ENCODE measurements around the gene EGR4.

EGR4 gene

DNA sequence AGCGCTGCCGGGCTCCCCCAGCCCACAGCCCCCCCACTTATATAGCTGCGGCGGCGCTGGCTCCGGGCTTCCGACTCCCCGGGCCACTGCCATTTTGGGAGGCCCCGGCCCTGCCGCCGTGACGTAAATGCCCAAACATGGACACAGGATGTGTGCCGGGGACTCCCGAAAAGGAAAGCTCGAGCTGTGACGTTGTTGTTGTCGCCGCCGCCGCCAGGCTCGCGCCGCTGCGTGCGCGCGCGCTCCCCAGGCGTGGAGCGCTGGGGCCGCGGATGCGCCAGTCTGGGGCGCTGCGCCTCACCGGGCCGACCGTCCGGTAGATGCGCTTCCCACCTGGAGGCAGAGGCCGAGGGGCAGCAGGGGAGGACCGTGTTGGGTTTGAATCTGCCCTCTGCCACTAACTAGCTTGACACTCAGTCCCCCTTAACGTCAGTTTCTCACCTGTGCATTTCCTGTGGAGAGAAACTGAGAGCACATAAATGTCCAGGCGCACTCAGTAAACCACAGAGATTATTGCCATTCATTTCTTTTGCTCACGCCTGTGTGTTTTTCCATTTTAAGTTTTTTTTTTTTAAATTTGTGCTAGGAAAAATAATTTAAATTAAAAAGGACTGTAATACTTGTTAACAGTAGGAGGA, at the start of gene EGR4:
TSS of gene EGR4 (minus strand) at position 15 of the 638 bp plus-strand sequence. CDS start 231 bp downstream, outside the sequence.
- peak in 25 of 51 donors; percentile 27 to 84 (median 54) for DNase-seq

DNA sequence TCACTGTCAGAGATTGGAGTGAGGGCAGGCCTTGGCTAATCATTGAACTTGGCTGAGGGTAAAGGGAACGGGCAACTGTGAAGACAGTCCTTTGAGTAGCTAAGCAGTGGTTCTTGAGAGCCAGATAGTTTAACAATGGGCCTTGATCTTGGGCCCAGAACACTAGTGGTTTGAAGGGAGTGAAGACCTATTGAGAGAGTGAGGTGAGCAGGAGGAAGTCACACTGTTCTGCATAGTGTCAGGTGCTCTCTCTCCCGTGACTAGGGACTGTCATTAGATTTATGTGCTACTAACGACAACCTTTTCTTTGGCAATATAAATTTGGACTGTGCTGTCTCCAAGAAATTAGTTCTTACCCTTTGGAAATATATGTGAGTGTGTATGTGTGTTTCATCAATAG, 47.7 kb upstream of the EGR4 start:
- DNase-seq, result no peak

DNA sequence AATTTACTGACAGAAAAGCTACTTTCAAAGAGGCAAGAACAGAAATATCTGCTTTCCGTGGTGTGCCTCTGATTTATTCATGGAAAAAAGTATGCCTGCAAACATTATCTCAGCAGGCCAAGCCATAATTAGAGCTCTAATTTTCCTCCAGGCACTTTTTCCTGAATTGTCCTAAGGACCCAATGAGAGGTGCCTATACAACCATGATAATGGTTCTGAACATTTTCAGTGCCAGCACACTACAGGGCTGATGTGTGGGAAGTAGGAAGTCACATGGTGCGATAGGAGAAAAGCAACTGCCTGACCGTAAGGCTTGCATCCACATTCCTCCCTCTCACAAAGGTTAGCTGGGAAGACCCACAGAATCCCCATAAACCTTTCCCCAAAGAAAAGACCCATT, 45.9 kb upstream of the EGR4 start:
- no peak for DNase-seq

DNA sequence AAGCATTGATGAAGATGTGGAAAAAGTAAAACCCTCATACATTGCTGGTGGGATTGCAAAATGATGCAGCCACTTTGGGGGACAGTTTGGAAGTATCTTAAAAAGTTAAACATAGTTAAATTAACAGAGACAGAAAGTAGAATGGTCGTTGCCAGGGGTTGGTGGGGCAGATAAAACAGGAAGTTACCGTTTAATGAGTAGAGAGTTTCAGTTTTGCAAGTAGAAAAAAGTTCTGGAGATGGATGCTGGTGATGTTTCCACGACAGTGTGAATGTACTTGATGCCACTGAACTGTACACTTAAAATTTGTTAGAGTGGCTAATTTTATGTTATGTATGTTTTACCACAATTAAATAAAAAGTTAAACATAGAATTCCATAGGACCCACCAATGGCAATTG, 44.5 kb upstream of the EGR4 start:
- DNase-seq, result no peak

DNA sequence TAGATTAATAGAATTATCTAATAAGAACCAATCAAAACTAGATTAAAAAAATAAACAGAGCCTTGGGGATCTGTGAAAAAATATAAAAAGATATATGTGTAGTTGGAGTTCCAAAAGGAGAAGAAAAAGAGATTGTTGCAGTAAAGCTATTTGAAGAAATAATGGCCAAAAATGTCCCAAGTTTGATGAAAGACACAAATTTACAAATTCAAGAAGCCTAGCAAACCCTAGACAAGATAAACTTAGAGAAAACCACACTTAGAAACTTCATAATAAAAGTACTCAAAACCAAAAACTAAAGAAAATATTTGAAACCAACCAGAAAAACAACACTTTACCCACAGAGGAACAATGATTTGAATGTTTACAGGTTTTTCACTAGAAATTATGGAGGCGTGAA, 41.3 kb upstream of the EGR4 start:
- DNase-seq, result no peak

DNA sequence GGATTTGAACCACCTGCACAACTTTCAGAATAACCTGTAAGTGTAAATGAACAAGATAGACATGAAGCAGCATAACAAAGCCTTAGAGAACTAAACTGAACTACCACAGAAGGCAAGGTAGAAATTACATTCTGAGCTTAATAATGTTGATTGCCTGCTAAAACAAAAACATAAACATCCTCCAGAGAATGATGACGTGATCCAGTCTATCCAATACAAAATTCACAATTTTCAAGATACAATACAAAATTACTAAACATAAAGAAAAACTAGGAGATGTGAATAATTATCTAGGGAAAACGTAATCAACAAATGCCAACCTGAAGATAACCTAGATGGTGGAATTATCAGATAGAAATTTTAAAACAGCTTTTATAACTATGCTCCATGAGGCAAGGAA, 40.7 kb upstream of the EGR4 start:
- DNase-seq, result no peak

DNA sequence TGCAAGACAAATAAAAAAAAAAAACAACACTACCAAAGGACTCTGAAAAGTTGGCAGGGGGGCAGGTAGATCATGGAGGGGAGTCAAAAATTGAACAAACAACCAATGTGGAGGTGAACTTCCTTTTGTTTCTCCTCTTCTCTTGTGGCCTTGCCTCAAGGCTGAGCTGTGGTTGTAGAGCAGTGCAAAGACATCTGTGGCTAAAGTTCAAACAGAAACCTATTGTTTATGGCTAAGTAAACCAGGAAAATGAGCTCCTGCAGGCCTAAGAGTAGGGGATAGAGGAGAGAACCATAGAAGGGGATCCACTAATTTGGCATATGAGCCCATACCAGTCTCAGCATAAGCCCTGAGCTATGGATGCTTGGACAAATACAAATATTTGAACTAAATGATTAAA, 40.2 kb upstream of the EGR4 start:
- no peak for DNase-seq

DNA sequence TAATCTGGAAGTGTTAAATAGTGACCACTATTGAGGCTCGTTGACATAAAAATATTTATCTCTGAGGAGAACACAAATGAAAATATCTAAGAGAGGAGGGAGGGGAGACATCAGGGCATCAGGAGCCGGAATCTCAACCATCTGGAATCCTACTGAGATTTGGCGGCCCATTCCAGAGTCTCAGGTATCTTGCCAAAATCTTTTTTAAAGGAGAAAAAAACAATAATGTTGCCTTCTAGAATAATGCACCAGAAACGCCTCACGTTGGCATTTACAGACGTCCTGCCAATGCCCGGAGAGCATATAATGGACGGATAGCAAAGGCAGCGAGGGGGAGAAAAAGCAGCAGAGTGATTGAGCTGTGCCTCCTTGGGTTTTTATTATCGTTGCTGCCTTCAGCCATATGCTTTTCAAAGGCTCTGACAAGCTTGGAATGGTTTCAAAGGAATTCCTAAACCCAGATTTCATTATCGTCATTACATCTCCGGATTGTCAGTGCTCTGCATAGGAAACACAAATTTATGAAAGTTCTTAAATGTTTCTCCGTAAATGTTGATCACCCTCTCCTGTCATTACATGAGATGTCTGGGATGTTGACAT, 30.9 kb upstream of the EGR4 start:
- DNase-seq, result no peak

DNA sequence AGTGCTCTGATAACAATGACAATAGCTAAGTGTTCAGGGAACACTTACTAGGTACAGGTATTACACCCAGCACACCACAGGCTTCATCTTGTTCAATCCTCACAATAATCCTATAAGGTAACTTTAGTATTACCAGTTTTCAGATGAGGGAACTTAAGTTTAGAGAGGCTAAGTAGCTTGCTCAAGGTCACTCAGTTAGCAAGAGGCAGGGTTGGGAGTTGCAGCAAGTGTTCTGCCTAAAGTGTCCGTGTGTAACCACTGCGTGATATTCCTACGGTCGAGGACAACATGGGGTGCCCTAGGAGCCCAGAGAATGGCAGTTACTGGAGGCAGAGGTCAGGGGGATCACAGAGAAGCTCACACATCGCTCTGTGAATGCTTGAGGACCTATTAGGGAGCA, 30.2 kb upstream of the EGR4 start:
- no peak for DNase-seq

DNA sequence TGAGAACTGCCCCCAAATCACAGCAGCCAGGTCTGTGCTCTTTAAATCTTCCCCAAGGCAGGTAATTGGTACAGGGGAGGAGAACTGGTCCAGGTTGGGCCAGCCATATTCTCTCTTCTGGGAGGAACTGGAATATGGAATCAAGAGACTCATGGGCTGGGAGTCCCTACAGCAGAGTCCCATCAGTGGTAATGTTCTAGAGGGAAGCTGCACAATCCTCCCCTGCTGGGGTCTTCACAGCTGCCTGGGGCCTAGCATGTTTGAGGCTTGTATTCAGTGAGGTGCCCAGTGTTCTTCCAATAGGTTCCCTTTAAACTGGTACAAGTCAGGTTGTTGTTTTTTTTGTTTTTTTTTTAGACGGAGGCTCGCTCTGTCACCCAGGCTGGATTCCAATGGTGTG, 21.1 kb upstream of the EGR4 start:
- DNase-seq, result no peak

DNA sequence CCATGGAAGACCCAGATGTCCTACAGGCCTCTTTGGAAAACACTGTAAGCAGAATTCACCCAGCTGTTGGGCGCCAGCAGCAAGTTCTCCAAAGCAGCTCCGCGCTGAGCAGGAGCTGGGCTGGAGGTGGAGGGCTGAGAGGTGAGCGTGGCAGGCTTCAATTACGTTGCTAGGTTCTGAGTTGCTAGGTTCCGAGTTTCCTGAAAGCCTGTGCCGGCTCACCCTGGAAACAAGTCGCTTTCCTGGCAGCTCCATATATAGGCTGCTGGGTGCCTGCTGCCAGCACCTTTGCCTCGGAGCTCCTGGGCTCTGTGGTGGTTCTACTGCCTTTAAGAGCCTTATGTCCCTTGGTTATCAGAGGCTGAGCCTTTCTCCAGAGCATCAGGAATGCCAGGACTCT, 14.4 kb upstream of the EGR4 start:
- DNase-seq, result peak in 18 of 51 donors; percentile 5 to 66 (median 28)

DNA sequence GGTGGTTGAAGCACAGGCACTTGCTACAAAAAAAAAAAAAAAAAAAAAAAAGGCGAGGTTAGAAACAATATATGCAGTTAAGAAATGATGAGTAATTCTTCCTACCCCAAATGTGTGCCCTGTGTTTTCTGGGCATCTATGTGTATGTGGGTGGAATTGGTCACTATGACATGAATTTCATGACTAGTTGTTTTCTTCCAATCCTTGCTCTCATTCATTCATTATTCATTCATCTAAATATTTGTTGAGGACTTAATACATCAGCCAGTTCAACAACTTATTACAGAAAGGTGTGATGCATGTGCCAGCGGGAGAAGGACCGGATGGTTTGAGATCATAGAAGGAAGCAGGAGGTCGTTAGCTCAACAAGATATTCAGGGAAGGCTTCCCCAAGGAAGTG, 8.3 kb upstream of the EGR4 start:
- no peak for DNase-seq

DNA sequence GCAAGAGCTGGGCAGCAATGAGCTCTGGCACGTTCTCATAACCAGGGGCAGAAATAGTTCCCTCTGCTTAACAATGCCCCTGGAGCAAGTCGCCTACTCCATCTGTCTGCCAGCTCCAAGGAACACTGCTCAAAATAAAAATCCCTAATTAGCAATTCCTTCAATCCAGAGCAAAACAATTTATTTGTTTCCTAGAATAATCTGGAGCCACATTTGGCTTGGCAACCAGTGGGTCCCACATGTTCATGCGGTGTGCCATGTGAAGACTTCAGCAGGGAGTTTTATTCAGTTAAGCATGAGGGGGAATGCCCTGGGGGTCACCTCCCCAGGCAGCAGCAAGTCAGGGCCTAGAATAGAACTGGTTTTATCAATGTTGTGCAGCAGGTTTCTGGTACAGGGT, 7.6 kb upstream of the EGR4 start:
- no peak for DNase-seq

DNA sequence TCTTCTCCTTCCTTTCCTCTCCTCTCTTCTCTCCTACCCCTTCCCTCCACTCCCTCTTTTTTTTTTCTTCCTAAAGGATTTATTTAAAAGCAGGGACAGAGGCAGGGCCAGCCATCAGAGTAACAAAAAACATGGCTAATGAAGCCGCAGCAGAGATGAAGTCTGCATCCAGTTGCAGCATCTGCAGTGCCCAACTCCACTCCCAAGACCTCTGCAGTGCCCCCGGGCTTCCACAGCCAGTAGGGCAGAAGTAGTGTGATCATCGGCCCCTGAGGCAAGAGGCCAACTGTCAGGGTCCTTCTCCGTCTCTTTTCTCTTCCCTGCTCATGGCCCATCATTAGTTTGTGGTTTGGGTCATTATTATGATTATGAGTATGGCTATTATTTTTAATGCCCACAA, 4.2 kb upstream of the EGR4 start:
- no peak for DNase-seq

DNA sequence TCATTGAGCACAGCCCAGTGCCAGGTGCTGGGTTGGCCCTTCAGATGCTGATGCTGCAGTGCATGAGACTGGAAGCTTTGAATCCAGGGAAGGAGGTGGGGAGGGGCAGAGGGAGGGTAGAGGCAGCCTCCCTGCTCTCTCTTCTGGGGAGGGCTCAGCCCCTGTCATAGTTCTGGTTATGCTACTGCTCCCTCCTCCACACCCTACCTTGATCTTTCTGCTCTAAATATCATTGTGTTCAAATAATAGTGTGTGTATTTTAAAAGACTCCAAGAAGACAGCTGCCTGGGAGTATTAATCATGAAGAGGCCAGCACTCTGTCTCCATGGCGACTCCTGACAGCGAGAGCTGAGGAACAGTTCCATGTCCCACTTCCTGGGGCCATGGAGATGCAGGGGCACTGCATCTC, 3.8 kb upstream of the EGR4 start:
- DNase-seq, result peak in 9 of 51 donors; percentile 6 to 60 (median 17)

DNA sequence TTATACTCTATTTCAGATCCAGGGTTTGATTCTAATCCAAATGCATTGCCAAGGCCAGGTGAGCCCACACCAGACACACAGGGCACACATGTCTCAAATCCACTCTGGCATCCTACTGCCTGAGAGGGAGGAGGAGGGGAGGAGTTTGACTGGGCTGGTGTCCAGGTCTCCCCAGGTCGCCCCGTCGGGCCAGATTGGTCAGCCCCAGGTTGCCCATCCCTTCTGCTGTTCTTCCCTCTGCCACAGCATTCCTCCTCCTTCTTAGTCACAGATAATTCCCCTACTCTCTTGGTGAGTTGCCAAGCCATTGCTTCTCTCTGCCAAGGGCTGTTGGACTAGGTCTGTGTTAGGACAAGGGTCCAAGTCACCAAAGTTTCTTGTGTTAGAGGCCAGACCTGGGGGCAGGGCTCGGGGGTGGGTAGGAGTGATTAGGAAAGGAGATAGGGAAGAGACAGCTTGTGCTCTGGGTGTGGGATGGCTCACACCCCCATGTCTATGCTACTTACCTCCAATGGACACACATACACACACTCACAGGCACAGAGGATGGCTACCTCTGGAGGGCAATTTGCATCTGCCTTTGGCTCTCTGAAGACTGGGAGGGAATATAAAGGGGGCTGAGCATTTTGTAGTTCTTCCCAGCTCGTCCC, 2.5 kb upstream of the EGR4 start:
- no peak for DNase-seq

DNA sequence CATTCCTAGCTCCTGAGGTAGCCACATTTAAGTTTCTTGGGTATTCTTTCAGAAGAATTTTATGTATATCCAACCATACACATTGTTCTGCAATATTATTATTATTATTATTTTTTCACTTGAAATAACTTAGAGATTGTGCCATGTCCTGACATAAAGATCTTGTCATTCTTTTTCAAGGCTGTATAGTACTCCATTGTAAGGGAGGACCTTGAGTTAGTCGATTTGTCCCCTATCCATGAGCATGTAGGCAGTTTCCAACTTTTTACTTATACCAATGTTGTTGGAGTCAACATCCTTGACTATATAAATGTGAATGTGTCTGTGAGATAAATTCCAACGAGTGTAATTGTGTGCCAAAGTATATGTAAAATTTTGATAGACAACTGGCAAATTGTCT, 891 bp upstream of the EGR4 start:
- DNase-seq, result no peak

DNA sequence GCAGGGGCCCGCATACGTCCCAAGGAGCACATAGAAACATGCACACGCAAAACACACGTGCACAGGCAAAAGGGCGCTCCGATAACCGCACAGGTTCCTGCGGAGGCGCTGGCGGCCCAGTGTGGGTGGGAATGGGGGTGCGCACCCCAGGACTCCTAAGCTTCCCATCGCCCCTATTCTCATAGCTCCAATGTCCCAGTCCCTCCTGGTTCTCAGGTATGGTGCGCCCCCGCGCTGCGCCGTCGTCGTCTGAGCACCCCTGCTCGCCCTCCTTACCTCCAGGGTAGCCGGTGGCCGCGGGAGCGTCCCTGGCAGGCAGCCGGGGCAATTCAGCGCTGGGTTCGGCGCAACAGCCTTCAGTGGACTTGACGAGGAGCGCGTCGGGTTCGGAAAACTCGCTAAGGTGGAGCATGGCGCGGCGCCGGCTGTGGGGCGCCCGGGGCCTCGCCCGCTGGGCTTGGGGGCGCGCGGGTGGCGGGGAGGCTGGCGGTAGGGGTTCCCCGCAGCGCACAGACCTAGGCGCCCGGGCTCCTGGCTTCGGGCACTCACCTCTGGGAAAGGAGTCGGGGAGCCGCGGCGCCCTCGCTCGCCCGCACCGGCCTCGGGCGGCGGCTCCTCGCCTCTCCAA, 328 bp downstream of the EGR4 start:
- DNase-seq, result no peak

DNA sequence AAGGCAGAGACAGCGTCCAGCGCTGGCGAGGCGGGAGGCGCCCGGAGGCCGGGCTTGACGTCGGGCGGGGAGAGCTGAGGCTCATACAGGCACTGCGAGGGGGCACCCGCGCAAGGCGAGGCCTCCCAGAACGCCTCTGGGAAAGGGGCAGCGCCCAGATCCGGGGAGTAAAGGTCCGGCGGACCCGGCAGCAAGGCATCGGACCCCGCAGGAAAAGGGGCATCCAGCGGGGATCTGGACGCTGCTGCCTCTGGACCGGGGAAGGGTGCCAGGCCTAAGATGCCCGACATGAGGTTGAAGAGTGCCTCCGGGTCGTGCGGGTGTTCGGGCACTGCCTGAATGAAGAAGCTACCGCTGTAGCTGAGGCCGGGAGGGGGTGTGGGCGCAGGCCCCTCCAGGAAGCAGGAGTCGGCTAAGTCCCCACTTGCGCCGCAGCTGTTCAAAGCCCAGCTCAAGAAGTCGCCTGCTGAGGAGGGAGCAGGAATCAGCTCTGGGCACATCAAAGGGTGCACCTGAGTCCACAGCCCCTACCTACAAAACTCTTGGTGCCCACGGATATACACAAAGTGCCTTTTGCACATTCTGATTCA, 937 bp downstream of the EGR4 start:
- no peak for DNase-seq

DNA sequence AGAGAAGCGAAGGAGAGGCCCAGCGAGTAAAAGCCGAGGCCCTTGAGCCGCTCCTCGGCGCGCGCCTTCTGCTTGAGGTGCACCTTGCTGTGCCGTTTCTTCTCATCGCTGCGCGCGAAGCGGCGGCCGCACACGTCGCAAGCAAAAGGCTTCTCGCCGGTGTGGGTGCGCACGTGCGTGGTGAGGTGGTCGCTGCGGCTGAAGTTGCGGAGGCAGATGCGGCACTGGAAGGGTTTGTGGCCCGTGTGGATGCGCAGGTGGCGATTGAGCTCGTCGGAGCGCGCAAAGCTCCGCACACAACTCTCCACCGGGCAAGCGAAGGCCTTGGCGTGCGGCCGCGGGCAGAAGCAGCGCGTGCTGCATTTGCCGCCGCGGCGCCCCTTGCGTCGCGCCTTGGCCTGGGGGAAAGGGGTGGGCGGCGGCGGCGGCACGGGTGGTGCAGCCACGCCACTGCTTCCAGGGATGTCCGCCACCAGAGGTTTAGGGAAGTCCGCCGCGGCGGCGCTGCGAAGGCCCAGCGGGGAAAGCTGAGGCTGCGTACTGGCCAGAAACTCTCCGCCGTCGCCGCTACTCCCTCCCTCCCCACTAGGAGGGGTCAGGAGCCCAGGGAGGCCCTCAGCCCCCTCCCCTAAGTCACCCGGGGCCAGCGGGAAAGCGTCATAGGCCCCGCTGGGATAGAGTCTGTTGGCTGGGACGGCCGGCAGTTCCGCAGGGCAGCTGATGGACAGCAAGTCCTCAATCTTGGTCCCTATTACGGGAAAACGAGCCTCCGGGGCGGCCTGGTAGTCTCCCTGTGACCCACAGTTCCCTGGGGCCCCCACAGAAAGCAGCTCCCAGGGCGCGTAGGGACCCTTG, 1.7 kb downstream of the EGR4 start:
- DNase-seq, result no peak

DNA sequence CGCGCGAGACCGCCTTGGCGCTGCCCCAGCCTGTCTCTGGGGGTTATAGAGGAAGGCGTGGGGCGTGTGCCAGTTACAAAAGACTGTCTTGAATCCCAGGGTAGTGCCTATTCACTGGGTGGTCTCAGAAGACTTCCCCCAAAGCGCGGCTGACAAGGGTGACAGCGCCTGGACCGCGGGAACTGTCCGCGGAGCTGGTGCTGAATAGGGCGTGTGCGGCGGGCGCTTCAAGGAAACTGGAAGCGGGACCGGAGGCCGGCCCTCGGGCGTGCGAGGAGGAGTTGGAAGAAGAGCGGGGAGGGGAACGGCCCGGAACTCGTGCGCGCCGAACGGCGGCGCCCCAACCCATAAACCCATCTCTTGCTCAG, 2.3 kb downstream of the EGR4 start:
- DNase-seq, result peak in 1 of 51 donors; percentile 3

Measured in hypothalamus (tissue), 51 donors.